IPS DF 19.7 (cell line): ENCODE data around the gene SMC1A.
"Not testable (repeated sequence)": the region's sequence is repeated elsewhere in the genome, so short reads cannot be mapped to it uniquely, and the experiment has no call there.

Experiments
- DNase-seq: peaks from one replicate; pipeline ENCODE4 v3.0.0-alpha.2; 2013; ENCODE audit warnings: low read depth, low spot score

Gene SMC1A

GRCh38 chrX:53422861-53423306, 430 bp upstream of the SMC1A start, which contains the start of gene RIBC1:
TSS of gene RIBC1 (plus strand) at chrX:53422873. CDS start at chrX:53426277, 3,404 bp downstream.
- DNase-seq: no peak

GRCh38 chrX:53421772-53422085, 725 bp downstream of the SMC1A start:
- DNase-seq: no peak

- no peak for DNase-seq
These were observed 1.3 kb downstream of the SMC1A start for GRCh38 chrX:53421125-53421524.

- DNase-seq: not testable (repeated sequence)
These were observed 2.1 kb downstream of the SMC1A start for GRCh38 chrX:53420351-53420750.

GRCh38 chrX:53412446-53412845, 10.0 kb downstream of the SMC1A start:
- no peak for DNase-seq

- DNase-seq: no peak
These were observed 18.9 kb downstream of the SMC1A start for GRCh38 chrX:53403535-53403934.

- no peak for DNase-seq
These were observed 24.2 kb downstream of the SMC1A start for GRCh38 chrX:53398216-53398615.

GRCh38 chrX:53395605-53396298, 26.7 kb downstream of the SMC1A start:
- DNase-seq: no peak

GRCh38 chrX:53383376-53384076, 38.9 kb downstream of the SMC1A start:
- no peak for DNase-seq

GRCh38 chrX:53379747-53380146, 42.7 kb downstream of the SMC1A start:
- DNase-seq: no peak

GRCh38 chrX:53379008-53379710, 43.3 kb downstream of the SMC1A start:
- DNase-seq: no peak

GRCh38 chrX:53377464-53377863, 45.0 kb downstream of the SMC1A start:
- no peak for DNase-seq

GRCh38 chrX:53376888-53377287, 45.6 kb downstream of the SMC1A start:
- DNase-seq: no peak

- DNase-seq: no peak
These were observed 47.5 kb downstream of the SMC1A start for GRCh38 chrX:53374923-53375322.

GRCh38 chrX:53374222-53374820, 48.1 kb downstream of the SMC1A start:
- DNase-seq: no peak

- DNase-seq: no peak
These were observed 49.1 kb downstream of the SMC1A start for GRCh38 chrX:53373307-53373706.

GRCh38 chrX:53366454-53366853, 56.0 kb downstream of the SMC1A start:
- not testable (repeated sequence) for DNase-seq

GRCh38 chrX:53362449-53362848, 60.0 kb downstream of the SMC1A start:
- no peak for DNase-seq

- DNase-seq: peak; percentile 15
These were observed 64.5 kb downstream of the SMC1A start for GRCh38 chrX:53357799-53358530.

GRCh38 chrX:53356186-53356585, 66.3 kb downstream of the SMC1A start:
- DNase-seq: no peak

- no peak for DNase-seq
These were observed 67.8 kb downstream of the SMC1A start for GRCh38 chrX:53354669-53355068.

- DNase-seq: no peak
These were observed 74.5 kb downstream of the SMC1A start for GRCh38 chrX:53347948-53348347.
